GM23338 (cell line): ENCODE measurements around the gene NEO1. TPM values are rescaled to one million over a fixed set of nuclear protein-coding genes. Genes with fewer than 3 reads are reported as not detected.

Source experiments
- ATAC-seq: fragments of 200-7000 bp; cut with Tn5 transposase; 3 replicates; pipeline ENCODE4 v1.9.1; 2020
- DNase-seq: peaks from one replicate; pipeline ENCODE4 v3.0.0-alpha.2; 2015; ENCODE audit warnings: low spot score
- H2AFZ ChIP-seq: fragments of 200-600 bp; sonication (generic); 2 replicates; pipeline ENCODE4 v1.8.0; 2016; ENCODE audit warnings: antibody characterized with exemption, mild to moderate bottlenecking, moderate library complexity
- H3F3A ChIP-seq: fragments of 200-600 bp; sonication (generic); replicated peaks from 2 replicates; pipeline ENCODE4 v1.8.0; 2017; ENCODE audit warnings: antibody characterized with exemption, mixed run types, low read depth
- H3K27ac ChIP-seq: fragments of 200-600 bp; sonication (generic); 2 replicates; pipeline ENCODE4 v1.6.1; 2016; ENCODE audit warnings: low read depth
- H3K27me3 ChIP-seq: fragments of 200-600 bp; sonication (generic); 2 replicates; pipeline ENCODE4 v1.8.0; 2016; ENCODE audit warnings: mild to moderate bottlenecking, mixed run types, moderate library complexity; ENCODE audit not compliant: insufficient read depth
- H3K36me3 ChIP-seq: fragments of 200-600 bp; sonication (generic); 2 replicates; pipeline ENCODE4 v1.8.0; 2016; ENCODE audit warnings: mild to moderate bottlenecking; ENCODE audit not compliant: insufficient read depth
- H3K4me1 ChIP-seq: fragments of 200-600 bp; sonication (generic); 2 replicates; pipeline ENCODE4 v1.8.0; 2016; ENCODE audit warnings: mild to moderate bottlenecking, moderate library complexity; ENCODE audit not compliant: insufficient read depth
- H3K4me2 ChIP-seq: fragments of 200-600 bp; sonication (generic); 2 replicates; pipeline ENCODE4 v1.7.1; 2017; ENCODE audit warnings: mixed run types
- H3K4me3 ChIP-seq: fragments of 200-600 bp; sonication (generic); 2 replicates; pipeline ENCODE4 v1.6.1; 2016; ENCODE audit warnings: mixed run types
- H3K79me2 ChIP-seq: fragments of 200-600 bp; sonication (generic); replicated peaks from 2 replicates; pipeline ENCODE4 v1.8.0; 2017; ENCODE audit warnings: mild to moderate bottlenecking; ENCODE audit not compliant: insufficient read depth
- H3K9me2 ChIP-seq: fragments of 200-600 bp; sonication (generic); 2 replicates; pipeline ENCODE4 v1.8.0; 2017; ENCODE audit not compliant: insufficient read depth
- H4K20me1 ChIP-seq: fragments of 200-600 bp; sonication (generic); replicated peaks from 2 replicates; pipeline ENCODE4 v1.8.0; 2017; ENCODE audit warnings: mild to moderate bottlenecking; ENCODE audit not compliant: insufficient read depth
- H3K27ac Mint-ChIP-seq: 2 replicates; pipeline ENCODE4 v1.8.0; 2020; ENCODE audit warnings: inconsistent platforms, mild to moderate bottlenecking, moderate library complexity, mixed read lengths
- H3K27me3 Mint-ChIP-seq: 3 replicates; pipeline ENCODE4 v1.8.0; 2022; ENCODE audit warnings: low read depth, mild to moderate bottlenecking, moderate library complexity, mixed read lengths, inconsistent platforms; ENCODE audit not compliant: insufficient read depth, poor library complexity
- H3K36me3 Mint-ChIP-seq: 3 replicates; pipeline ENCODE4 v1.8.0; 2021; ENCODE audit warnings: low read depth, mild to moderate bottlenecking, inconsistent platforms, moderate library complexity, mixed read lengths
- H3K4me1 Mint-ChIP-seq: 3 replicates; pipeline ENCODE4 v1.8.0; 2020; ENCODE audit warnings: mild to moderate bottlenecking, inconsistent platforms, mixed read lengths
- H3K4me3 Mint-ChIP-seq: 3 replicates; pipeline ENCODE4 v1.8.0; 2021; ENCODE audit warnings: moderate library complexity, mild to moderate bottlenecking, inconsistent platforms, mixed read lengths
- H3K9me3 Mint-ChIP-seq: 3 replicates; pipeline ENCODE4 v1.8.0; 2020; ENCODE audit warnings: moderate library complexity, mild to moderate bottlenecking, inconsistent platforms, mixed read lengths
- CREB1 ChIP-seq: fragments of 250-450 bp; sonication (Bioruptor Pico); IDR thresholded peaks from 2 replicates; pipeline ENCODE4 v1.5.0; 2020; ENCODE audit warnings: low read depth, mild to moderate bottlenecking, moderate library complexity
- EZH2 ChIP-seq: fragments of 200-600 bp; sonication (generic); IDR thresholded peaks from one replicate; pipeline ENCODE4 v1.8.0; 2017; ENCODE audit warnings: antibody characterized with exemption, mild to moderate bottlenecking, low read depth; ENCODE audit not compliant: unreplicated experiment
- EZH2phosphoT487 ChIP-seq: fragments of 200-600 bp; sonication (generic); IDR thresholded peaks from one replicate; pipeline ENCODE4 v1.8.1; 2018; ENCODE audit warnings: antibody characterized with exemption; ENCODE audit not compliant: unreplicated experiment
- JUNB ChIP-seq: IDR thresholded peaks from one replicate; pipeline ENCODE4 v1.6.1; 2016; ENCODE audit warnings: antibody characterized with exemption; ENCODE audit not compliant: unreplicated experiment
- POLR2AphosphoS5 ChIP-seq: IDR thresholded peaks from 2 replicates; pipeline ENCODE4 v1.6.1; 2016; ENCODE audit warnings: antibody characterized with exemption, low read depth
- STAT1 ChIP-seq: IDR thresholded peaks from one replicate; pipeline ENCODE4 v1.6.1; 2016; ENCODE audit warnings: antibody characterized with exemption; ENCODE audit not compliant: unreplicated experiment
- ZNF114 ChIP-seq: fragments of 250-450 bp; sonication (Bioruptor Pico); IDR thresholded peaks from 2 replicates; pipeline ENCODE4 v1.5.0; 2020; ENCODE audit warnings: mild to moderate bottlenecking, moderate library complexity
- ZNF331 ChIP-seq: fragments of 250-450 bp; sonication (Bioruptor Pico); IDR thresholded peaks from 2 replicates; pipeline ENCODE4 v1.5.0; 2020; ENCODE audit warnings: low read depth, mild to moderate bottlenecking, moderate library complexity
- polyA plus RNA-seq: library from polyadenylated mRNA; unstranded; fragments of >200 nt; fragmentation: Nextera tagmentation; extraction: Ambion mirVana; gene quantifications from 2 replicates; pipeline ENCODE4 v1.2.1, GENCODE V29; 2016
- total RNA-seq: library from RNA; depleted of rRNA; stranded (reverse); fragments of >200 nt; shearing (Covaris generic); gene quantifications from 2 replicates; pipeline ENCODE4 v1.2.3, GENCODE V29; 2014
- TF ChIP-seq, protein P1 (sequence below): fragments of 250-450 bp; sonication (Bioruptor Pico); IDR thresholded peaks from 2 replicates; pipeline ENCODE4 v1.5.0; 2020; ENCODE audit warnings: mild to moderate bottlenecking, moderate library complexity
- TF ChIP-seq, protein P2 (sequence below): IDR thresholded peaks from one replicate; pipeline ENCODE4 v1.6.1; 2018; ENCODE audit warnings: antibody characterized with exemption; ENCODE audit not compliant: unreplicated experiment
- TF ChIP-seq, protein P3 (sequence below), 2 experiments: fragments of 200-600 bp in 1 of 2; sonication (generic) in 1 of 2; conservative IDR thresholded peaks; 2 replicates each; pipeline versions ENCODE4 v1.5.1 to v1.6.1; 2016 to 2017; ENCODE audit warnings: antibody characterized with exemption in 2 of 2, low read depth in 2 of 2, mild to moderate bottlenecking in 2 of 2, moderate library complexity in 1 of 2

The NEO1 gene
- total and polyA plus RNA-seq, 2 experiments from 2014 or later = 8.4 to 45.8 TPM

DNA sequence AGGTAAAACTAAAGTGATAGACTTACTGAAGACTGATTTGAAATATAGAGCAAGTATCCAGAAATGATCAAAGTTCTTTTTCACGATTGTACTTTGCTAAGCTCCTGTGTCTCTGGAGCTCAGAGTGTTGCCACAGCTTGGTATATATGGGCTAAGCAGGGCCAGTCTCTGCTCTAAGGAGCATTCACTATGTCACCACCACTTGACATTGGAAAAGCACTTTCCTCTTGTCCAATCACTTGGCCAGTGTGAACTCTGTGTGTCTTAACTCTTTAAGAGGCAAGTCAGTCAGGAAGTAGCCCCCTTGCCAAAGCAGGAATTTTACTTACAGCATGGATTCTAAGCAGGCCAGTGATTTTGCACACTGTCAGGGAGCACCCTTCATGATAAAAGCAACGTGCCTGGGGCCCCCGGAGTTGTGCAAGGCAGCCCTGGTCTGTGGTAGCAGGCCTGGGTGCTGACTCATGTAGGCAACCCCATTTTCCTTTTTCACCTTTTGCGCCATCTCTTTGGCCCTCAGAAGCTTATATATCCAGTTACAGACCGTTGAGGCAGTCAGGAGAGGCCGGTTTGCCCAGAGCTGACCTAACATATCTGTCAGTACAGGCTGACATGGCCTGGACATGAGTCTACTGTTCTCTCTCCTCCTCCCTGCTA, 243.5 kb downstream of the NEO1 start (continued):
- TF ChIP-seq, protein P1, sequence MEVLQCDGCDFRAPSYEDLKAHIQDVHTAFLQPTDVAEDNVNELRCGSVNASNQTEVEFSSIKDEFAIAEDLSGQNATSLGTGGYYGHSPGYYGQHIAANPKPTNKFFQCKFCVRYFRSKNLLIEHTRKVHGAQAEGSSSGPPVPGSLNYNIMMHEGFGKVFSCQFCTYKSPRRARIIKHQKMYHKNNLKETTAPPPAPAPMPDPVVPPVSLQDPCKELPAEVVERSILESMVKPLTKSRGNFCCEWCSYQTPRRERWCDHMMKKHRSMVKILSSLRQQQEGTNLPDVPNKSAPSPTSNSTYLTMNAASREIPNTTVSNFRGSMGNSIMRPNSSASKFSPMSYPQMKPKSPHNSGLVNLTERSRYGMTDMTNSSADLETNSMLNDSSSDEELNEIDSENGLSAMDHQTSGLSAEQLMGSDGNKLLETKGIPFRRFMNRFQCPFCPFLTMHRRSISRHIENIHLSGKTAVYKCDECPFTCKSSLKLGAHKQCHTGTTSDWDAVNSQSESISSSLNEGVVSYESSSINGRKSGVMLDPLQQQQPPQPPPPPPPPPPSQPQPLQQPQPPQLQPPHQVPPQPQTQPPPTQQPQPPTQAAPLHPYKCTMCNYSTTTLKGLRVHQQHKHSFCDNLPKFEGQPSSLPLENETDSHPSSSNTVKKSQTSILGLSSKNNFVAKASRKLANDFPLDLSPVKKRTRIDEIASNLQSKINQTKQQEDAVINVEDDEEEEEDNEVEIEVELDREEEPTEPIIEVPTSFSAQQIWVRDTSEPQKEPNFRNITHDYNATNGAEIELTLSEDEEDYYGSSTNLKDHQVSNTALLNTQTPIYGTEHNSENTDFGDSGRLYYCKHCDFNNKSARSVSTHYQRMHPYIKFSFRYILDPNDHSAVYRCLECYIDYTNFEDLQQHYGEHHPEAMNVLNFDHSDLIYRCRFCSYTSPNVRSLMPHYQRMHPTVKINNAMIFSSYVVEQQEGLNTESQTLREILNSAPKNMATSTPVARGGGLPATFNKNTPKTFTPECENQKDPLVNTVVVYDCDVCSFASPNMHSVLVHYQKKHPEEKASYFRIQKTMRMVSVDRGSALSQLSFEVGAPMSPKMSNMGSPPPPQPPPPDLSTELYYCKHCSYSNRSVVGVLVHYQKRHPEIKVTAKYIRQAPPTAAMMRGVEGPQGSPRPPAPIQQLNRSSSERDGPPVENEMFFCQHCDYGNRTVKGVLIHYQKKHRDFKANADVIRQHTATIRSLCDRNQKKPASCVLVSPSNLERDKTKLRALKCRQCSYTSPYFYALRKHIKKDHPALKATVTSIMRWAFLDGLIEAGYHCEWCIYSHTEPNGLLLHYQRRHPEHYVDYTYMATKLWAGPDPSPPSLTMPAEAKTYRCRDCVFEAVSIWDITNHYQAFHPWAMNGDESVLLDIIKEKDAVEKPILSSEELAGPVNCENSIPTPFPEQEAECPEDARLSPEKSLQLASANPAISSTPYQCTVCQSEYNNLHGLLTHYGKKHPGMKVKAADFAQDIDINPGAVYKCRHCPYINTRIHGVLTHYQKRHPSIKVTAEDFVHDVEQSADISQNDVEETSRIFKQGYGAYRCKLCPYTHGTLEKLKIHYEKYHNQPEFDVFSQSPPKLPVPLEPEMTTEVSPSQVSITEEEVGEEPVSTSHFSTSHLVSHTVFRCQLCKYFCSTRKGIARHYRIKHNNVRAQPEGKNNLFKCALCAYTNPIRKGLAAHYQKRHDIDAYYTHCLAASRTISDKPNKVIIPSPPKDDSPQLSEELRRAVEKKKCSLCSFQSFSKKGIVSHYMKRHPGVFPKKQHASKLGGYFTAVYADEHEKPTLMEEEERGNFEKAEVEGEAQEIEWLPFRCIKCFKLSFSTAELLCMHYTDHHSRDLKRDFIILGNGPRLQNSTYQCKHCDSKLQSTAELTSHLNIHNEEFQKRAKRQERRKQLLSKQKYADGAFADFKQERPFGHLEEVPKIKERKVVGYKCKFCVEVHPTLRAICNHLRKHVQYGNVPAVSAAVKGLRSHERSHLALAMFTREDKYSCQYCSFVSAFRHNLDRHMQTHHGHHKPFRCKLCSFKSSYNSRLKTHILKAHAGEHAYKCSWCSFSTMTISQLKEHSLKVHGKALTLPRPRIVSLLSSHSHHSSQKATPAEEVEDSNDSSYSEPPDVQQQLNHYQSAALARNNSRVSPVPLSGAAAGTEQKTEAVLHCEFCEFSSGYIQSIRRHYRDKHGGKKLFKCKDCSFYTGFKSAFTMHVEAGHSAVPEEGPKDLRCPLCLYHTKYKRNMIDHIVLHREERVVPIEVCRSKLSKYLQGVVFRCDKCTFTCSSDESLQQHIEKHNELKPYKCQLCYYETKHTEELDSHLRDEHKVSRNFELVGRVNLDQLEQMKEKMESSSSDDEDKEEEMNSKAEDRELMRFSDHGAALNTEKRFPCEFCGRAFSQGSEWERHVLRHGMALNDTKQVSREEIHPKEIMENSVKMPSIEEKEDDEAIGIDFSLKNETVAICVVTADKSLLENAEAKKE (CRISPR knock-in tag) = no peak

DNA sequence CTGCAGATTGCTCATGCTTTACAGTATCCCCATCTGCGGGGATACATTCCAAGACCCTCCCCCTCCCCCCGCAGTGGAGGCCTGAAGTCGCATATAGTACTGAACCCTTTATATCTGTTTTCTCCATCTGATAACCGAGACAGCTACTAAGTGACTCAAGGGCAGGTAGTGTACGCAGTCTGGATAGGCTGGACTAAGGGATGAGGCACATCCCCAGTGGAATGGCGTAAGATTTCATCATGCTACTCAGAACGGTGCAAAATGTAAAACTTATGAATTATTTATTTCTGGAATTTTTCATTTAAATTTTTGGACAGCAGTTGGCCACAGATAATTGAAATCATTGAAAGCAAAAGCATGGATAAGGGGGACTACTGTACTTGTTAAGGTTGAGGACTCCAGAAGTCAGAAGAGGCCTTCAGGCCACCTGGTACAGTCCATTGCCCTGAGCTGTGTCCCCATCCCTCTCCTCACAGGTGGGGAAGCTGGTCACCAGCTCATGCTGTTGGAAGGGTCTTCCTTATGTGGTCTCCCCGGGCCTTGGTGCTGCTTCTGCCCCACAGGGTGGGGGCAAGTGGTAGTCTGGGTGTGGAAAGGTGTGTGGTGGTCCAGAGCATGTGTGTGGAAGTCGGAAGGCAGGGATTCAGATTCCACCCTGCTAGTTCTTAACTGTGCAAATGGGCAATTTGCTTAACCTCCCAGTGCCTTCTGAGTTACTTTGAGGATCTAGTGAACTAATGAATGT, 244.5 kb downstream of the NEO1 start:
- H3K27ac ChIP-seq = no peak overlapping the region
- no peaks in the 10 kb centered on the region for H3K4me1 ChIP-seq
- H3K4me3 ChIP-seq = no peak overlapping the region
- H3K27me3 Mint-ChIP-seq = peaks cover 3% of the 10 kb centered on the region
- peaks cover 8% of the 10 kb centered on the region for H3K36me3 ChIP-seq
- no peaks in the 10 kb centered on the region for H3K4me1 Mint-ChIP-seq
- H3K9me2 ChIP-seq = no peaks in the 10 kb centered on the region
- H3K27me3 ChIP-seq = no peaks in the 10 kb centered on the region
- H3K36me3 Mint-ChIP-seq = peaks cover 22% of the 10 kb centered on the region
- H3F3A ChIP-seq = no peaks in the 10 kb centered on the region
- H3K4me3 Mint-ChIP-seq = no peak overlapping the region
- H3K9me3 Mint-ChIP-seq = no peaks in the 10 kb centered on the region
- H3K79me2 ChIP-seq = no peaks in the 10 kb centered on the region
- DNase-seq = peak; percentile 28
- H3K4me2 ChIP-seq = no peak overlapping the region
- H2AFZ ChIP-seq = no peak overlapping the region
- ATAC-seq = no peak
- H3K27ac Mint-ChIP-seq = peak overlapping the region; percentile 57
- H4K20me1 ChIP-seq = 0 out of 2 replicates have a peak, but pooled peaks cover 4% of the 10 kb centered on the region
- no peak for TF ChIP-seq JUNB
- no peak for TF ChIP-seq ZNF331 (CRISPR knock-in tag)
- TF ChIP-seq EZH2phosphoT487 = no peak
- TF ChIP-seq CREB1 (CRISPR knock-in tag) = no peak
- TF ChIP-seq, protein P2, sequence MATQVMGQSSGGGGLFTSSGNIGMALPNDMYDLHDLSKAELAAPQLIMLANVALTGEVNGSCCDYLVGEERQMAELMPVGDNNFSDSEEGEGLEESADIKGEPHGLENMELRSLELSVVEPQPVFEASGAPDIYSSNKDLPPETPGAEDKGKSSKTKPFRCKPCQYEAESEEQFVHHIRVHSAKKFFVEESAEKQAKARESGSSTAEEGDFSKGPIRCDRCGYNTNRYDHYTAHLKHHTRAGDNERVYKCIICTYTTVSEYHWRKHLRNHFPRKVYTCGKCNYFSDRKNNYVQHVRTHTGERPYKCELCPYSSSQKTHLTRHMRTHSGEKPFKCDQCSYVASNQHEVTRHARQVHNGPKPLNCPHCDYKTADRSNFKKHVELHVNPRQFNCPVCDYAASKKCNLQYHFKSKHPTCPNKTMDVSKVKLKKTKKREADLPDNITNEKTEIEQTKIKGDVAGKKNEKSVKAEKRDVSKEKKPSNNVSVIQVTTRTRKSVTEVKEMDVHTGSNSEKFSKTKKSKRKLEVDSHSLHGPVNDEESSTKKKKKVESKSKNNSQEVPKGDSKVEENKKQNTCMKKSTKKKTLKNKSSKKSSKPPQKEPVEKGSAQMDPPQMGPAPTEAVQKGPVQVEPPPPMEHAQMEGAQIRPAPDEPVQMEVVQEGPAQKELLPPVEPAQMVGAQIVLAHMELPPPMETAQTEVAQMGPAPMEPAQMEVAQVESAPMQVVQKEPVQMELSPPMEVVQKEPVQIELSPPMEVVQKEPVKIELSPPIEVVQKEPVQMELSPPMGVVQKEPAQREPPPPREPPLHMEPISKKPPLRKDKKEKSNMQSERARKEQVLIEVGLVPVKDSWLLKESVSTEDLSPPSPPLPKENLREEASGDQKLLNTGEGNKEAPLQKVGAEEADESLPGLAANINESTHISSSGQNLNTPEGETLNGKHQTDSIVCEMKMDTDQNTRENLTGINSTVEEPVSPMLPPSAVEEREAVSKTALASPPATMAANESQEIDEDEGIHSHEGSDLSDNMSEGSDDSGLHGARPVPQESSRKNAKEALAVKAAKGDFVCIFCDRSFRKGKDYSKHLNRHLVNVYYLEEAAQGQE = no peak
- no peak for TF ChIP-seq POLR2AphosphoS5
- TF ChIP-seq EZH2 = no peak
- TF ChIP-seq, protein P3, sequence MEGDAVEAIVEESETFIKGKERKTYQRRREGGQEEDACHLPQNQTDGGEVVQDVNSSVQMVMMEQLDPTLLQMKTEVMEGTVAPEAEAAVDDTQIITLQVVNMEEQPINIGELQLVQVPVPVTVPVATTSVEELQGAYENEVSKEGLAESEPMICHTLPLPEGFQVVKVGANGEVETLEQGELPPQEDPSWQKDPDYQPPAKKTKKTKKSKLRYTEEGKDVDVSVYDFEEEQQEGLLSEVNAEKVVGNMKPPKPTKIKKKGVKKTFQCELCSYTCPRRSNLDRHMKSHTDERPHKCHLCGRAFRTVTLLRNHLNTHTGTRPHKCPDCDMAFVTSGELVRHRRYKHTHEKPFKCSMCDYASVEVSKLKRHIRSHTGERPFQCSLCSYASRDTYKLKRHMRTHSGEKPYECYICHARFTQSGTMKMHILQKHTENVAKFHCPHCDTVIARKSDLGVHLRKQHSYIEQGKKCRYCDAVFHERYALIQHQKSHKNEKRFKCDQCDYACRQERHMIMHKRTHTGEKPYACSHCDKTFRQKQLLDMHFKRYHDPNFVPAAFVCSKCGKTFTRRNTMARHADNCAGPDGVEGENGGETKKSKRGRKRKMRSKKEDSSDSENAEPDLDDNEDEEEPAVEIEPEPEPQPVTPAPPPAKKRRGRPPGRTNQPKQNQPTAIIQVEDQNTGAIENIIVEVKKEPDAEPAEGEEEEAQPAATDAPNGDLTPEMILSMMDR (conservative IDR thresholded peaks at IDR 0.05; ENCODE audit: low read depth in 2 of 2) = no peak
- TF ChIP-seq ZNF114 = no peak
- no peak for TF ChIP-seq STAT1
